ENCODE measurements around the gene MFSD11.
"Not testable (repeated sequence)": the region's sequence is repeated elsewhere in the genome, so short reads cannot be mapped to it uniquely, and the experiment has no call there.

The MFSD11 gene

DNA sequence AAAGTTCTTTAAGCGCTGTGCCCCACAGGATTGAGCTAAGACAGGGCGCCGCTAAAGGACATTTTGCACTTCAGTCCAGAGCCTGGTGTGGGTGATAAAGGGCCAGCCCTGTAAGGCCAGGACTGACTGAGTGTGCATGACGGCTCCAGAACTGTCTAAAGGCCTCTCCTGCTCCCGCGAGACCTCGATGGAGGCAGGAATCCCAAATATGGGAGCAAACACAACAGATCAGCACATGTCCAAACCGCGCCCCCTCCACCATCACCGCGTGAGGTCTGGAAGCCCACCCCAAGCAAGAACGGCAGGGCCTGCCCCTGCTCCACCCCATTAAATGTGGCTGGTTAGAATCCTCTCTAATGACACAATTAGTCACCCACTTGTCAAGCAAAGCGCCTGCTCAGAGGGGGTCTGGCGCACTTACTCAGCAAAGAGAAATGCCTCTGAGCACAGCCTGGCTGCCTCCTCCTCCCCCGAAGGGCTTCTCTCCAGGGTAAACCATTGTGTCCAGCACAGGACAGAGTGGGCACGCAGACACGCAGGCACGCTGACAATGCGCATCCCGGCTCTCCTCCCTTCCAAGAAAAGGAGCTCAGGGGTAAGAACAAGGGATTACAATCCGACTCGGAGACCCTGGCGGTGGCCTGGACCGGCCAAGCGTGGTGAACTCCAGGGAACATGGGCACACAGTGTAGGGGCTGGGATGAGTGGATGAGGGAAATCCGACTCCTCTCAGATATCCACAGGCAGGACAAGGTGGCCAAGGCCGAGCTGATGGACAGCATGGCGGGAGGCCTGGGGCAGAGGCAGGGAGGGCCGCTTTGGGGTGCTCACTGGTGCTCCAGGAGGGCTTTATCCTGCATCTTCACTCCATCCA is 28.6 kb upstream of the MFSD11 start:
- DNase-seq, result no peak

DNA sequence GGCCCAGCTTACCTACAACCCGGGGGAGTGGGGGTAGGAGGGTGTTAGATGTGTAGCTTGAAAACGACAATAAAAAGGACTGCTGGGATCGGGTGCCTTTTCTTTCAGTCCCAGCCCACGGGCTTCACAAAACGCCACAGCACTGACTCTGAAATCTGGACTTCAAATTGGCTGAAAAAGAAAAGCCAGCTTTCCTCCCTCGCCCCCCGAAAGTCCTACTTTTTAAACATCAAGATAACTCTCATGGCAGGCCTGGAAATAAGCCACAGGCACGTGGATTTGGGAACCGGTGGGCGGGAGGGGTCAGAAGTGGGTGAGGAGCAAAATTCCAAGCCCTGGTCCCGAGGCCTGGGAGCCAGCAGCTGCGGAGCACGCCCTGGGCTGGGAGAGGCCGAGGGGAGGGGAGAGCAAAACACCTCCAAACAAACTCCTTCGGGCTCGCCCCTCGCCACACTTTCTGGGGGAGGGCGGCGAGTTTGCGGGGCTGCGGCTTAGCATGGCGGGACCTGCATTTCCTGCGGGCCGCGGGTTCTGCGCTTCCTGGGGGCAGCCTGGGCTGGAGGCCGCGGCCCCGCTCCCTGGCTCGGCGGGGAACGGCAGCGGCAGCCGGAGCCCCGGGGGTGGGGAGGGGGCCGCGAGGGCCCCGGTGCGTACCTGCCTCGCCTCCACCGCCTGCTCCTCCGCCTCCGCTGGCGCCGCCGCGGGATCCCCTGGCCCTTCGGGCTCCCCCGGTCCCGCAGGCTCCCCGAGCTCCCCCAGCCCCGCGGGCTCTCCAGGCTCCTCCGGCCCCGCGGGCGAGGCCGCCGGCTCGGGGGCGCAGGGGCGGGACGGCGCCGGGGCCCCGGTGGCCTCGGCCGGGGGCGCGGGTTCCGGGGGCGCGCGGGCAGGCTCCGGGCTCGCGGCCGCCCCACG is 27.7 kb upstream of the MFSD11 start:
- not testable (repeated sequence) for DNase-seq

DNA sequence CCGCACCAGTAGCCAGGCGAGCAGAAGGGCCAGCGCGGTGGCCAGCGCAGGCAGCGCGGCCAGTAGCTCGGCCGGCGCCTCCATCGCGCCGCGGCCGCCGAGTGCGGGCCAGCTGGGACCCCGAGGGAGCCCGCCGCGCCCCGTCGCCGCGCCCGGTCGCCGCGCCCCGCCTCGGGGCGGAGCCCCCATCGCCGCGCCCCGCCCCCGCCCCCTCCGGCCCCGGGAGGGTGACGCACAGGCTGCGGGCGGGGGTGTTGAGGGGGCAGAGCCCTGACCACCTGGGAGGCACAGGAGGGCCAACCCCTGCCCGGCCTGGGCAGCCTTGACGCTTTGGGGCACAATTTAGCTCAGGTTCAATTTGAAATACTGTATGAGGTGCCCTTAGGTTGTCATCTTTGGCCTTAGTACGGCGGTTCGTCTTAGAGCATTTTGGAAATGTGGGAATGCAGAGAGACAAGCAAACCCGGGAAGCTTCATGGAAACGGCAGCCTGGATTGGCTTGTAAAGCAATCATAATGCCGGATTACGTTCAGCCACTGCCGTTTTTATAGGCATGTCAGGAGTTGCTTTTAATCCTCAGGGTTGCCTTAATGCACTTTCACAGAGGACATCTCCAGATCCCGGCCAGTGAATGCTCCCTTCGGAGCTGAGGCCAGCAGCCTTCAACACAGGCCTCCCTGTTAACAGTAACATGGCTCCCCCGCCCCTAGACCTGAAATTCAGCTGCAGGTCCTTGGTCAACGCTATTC is 26.9 kb upstream of the MFSD11 start, which contains the start of gene MXRA7:
TSS of gene MXRA7 (minus strand) at position 103 of the 749 bp plus-strand sequence. CDS start at position 84, 19 bp downstream.
- no peak for DNase-seq

DNA sequence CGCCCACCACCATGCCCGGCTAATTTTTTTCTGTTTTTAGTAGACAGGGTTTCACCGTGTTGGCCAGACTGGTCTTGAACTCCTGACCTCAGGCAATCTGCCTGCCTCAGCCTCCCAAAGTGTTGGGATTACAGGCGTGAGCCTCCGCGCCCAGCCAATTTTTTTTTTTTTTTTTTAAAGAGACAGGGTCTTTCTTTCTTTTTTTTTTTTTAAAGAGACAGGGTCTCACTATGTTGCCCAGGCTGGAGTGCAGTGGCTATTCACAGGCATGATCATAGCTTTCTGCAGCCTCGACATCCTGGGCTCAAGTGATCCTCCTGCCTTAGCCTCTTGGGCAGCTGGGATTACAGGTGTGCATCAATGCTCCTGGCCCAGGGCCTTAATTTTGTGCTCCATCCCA is 25.6 kb upstream of the MFSD11 start:
- DNase-seq, result not testable (repeated sequence)

DNA sequence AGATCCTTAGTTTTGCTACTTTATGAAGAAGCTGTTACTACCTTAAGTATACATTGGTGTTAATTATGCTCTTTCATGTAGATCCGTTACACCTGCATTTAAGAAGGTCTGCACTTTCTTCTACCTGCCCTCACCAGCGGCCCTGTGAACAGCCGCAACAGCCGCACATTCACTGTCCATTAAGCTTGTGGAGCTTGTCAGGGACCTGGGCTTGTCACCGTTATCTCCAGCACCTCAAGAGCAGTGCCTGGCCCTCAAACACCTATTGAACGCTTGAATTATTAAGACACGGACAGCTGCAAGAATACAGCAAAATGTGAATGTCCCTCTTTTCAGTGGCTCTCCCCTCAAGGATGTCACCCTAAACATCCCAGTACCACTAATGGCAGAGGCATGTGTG is 24.2 kb upstream of the MFSD11 start:
- no peak for DNase-seq

DNA sequence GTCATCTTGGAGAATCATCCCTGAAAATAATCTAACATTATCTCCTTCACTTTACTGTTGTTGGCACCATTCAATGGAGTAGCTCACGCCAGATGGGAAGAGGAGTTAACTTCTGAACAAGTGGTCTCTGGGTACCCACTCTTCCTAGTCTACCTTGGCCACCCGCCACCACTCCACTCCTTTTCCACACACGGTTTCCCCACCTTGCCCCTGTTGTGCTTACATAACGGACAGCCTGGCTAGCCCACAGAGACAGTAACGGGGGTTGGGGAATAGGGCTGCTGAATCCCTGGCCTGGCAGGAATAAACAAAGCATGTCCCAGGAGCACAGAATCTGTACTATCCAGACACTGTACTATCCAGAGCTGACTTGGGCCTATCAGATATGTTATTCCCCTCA is 23.6 kb upstream of the MFSD11 start:
- DNase-seq, result no peak

DNA sequence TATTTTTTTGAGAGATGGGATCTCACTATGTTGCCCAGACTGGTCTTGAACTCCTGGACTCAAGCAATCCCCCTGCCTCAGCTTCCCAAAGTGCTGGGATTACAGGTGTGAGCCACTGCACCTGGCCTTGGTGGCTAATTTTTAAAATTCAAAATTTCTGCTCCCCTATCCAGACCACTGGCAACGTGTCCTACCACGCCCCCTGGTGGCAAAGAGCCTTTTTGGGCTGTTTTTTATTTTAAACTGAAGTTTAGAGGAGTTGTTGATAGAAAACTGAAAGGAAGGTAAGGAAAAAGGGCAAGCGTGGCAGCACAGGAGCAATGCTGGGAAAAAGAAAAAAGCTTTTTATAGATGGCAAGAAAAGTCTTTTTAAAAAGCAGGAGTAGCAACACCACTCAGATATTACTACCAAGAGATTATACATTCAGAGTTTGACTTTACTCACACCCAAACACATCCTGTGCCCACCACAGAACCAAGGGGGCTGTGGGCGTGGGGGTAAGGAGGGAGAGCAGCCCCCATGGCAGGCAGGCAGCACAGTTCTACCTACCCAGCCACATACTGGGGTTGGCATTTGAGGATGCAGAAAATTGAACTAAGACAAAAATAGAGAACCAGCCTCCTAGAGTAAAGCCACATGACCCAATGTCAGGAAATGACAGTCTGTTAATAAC is 23.0 kb upstream of the MFSD11 start:
- no peak for DNase-seq

DNA sequence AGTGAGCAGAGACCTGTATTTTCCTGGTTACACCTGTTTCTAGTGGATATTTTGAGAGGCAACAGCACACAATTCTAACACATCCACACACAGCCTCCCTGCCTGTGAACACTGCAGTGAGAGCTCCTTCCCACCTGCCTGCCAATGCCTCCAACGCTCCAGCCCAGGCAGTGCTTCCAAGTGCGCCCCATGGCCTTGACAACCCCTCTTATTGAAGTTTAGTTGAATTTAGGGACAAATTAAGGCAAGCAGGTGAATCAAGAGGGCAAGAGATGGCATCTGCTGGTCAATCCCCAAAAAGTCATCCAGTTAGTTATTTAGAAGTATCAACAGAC is 22.5 kb upstream of the MFSD11 start:
- no peak for DNase-seq

DNA sequence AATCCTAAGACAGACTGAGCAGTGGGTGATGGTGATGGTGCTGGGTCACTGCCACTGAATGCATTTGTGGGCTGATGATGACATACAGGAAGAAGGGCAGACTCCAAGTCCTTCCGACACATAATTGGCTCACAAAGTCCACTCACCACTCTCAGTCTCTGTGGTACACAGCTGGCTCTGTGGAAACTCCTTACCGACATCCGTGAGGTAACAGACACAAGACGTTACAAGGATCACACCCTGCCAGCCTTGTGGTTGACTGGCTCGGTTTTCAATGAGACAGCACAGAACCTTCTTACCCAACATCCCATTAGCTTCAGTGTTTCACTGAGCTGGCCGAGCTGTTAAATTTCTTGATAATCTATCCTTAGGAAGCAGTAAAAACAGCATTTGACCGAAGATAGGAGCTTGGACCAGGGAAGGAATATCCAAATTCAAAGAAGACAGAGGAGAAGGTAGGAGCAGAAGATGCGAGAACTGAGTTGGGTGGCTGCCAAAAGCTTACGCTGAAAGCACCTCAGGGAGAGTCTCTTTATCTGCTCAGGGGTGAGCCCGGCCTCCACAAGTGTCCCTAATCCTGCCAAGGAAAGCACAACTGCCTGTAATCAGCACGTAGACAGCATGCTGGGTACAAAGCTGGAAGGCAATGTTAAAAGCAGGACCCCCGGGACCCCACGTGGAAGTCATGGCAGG is 21.6 kb upstream of the MFSD11 start:
- DNase-seq, result no peak

DNA sequence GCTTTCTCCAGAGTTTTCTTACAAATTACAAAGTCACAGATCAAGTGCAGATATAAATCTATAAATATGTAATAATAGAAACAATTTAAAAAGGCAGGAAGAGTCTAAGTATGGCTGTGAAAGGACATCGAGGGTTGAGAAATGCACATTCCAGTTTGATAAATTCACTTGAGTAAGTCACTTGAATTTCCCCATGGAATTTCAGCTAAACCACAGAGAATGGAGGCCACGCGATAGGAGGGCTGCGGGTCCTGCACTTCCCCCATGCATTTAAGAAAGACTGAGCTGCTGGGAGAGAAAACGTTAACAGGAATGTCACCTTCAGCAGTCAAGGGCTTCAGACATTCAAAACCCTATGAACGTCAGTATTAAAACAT is 21.1 kb upstream of the MFSD11 start:
- DNase-seq, result no peak

DNA sequence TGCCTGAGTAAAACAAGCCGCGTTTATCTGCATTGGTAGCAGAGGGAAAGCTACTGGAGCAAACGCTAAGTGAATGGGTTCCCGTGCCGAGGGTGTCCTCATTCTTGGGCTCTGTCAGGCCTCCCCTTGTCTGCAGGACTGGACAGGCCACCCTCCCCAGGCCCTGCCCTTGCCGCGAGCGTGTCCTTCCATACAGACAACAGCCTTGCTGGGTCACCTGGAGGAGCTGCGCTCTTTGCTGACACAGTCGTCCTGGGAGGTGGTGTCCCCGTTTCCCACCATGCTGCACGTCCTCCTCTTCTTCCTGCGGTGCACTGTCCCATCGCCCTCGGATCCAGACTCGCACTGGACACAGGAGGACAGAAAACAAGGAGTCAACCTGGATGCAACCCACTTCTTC is 19.4 kb upstream of the MFSD11 start:
- no peak for DNase-seq

DNA sequence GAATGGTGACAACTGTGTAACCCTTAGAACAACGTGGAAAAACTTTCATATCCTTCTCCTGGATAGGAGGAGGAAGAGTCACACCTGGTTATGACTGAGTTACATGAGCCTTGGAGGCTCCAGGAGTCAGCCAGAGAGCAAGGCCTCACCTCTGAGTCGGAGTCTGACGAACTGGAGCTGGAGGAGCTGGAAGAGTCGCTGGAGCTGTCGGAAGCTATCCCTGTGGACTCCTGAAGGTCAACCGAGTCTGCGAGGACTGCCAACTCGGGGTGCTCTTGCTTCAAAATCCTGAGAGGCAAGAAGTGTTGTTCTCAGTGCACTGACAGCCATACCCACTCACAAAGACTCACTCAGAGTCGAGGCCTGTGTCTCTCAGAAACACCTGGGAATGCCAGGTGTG is 17.7 kb upstream of the MFSD11 start:
- DNase-seq, result no peak

DNA sequence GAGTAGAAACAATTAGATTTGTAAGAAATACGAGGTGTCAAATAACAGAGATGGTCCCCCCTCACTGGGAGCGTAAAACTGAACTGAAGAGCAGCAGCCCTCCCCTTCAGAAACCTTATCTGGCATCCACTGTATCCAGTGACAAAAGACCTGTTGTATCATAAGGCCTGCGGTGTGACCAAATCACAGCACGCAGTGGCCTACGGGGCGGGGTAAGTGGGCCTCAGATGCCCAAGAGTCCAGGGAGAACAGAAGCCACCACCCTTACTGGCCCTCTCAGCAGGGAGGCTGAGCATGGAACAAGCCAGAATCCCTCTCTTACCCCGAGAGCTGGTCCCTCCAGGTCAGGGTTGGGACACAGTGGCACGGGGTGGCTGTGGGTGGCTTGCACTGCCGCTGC is 17.0 kb upstream of the MFSD11 start:
- no peak for DNase-seq

DNA sequence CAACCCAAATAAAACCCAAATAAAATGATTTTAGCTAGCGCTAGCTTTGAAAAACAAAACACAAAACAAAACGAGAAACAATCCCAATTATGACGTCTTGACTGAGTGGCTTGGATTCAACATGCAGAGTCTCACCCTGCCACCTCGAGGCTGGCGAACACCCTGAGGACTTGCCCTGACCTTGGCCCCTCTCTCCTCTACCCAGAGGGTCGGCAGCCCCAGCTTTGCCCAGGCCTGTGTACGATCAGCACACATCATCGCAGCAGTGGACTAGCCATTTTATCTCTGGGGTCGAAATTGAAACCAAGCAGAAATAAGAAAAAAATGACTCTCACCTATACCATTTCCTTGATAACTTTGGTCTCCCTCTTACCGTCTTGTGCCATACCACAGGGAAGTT is 16.5 kb upstream of the MFSD11 start:
- no peak for DNase-seq

DNA sequence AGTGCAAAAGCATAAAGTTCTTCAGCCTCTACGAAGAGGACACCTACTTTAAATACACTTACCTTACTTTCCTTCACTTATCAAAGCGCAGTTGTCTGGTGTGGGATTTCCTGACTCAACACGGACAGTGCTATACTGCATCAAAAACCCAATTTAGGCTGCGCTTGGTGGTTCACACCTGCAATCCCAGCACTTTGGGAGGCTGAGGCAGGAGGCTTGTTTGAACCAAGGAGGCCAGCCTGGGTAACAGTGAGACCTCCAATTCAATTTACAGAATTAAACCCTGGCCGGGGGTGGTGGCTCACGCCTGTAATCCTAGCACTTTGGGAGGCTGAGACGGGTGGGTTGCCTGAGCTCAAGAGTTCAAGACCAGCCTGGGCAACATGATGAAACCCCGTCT is 15.6 kb upstream of the MFSD11 start:
- no peak for DNase-seq

DNA sequence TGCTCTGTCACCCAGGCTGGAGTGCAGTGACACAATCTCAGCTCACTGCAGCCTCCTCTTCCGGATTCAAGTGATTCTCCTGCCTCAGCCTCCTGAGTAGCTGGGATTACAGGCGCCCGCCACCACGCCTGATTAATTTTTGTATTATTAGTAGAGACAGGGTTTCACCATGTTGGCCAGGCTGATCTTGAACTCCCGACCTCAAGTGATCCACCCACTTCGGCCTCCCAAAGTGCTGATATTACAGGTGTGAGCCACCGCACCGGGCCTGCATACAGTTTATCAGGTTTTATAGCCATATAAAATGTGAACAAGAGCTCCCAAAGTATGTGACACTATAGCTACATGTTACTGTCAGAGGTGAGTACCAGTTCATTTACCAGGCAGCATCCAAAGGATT is 14.9 kb upstream of the MFSD11 start:
- not testable (repeated sequence) for DNase-seq

DNA sequence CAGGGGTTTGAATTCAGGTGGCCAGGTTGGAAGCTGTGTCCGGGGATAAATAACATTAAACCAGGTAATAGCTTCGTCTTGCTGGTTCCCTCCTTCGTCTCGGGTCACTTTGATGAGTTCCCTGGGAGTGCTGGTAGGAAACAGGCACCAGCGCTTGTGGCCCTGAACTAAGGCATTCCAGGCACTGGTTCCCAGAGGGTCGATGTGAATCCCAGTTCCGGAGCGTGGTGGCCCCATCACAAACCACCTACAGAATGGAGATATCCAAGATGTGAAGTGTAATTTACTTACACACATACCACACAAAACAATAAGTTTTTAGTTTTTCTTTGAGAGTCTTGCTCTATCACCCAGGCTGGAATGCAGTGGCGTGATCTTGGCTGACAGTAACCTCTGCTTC is 14.1 kb upstream of the MFSD11 start:
- no peak for DNase-seq

DNA sequence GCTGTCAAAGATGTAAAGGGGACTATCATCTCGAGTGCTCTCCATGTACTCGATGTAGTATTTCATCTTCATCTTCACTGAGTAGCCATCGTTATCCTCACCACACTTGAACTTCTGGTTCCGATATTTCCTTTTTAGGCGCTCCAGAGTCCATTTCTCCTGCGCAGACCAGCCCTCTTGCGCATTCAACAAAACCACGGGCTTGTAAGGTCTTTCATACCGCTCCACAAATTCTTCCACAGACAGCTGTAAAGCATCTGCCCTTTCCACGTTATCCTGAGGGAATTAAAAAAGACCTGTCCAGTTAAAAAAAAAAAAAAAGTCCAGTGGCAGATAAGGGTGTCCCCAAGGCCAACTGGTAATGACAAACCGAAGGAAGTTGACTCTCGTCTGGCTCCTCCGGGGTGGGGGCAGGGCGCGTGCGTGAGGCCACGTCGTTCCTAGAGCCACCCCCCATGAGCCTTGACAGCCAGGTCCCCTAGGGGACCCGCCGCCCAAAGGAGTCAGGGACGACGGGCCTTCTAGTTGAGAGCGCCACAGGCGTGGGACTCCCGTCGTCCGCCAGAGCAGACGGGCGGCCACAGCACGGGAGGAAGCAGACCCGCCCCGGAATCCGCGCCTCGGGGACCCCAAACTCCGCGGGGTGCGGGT is 12.2 kb upstream of the MFSD11 start:
- DNase-seq, result no peak

DNA sequence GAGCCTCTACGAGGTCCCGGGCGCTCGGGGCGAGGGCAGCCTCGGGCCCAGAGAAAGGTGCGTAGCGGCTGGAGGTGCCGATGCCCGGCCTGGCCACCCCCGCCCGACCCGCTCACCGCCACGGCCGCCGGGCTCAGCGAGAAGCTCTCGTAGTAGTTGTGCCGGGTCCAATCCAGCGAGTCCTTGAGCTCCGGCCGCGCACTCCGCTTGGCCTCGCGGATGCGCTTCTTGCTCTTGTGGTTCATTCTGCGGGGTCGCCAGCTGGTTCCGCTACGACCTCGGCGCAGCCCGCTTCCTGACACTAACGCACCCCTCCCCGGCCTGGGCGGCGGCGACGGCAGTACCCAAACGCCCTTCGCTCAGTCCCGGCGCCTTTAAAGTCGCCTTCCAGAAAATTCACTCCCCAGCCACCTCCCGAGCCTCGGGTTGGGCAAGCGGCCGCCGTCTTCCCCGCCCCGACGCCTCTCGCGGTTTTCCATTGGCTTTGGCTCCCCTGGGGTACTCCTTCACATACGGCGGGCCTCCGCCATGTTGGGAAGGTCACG is 11.6 kb upstream of the MFSD11 start, which contains the start of gene JMJD6:
TSS of gene JMJD6 (minus strand) at position 376 of the 545 bp plus-strand sequence. CDS start at position 245, 131 bp downstream.
- DNase-seq, result peak; percentile 97

DNA sequence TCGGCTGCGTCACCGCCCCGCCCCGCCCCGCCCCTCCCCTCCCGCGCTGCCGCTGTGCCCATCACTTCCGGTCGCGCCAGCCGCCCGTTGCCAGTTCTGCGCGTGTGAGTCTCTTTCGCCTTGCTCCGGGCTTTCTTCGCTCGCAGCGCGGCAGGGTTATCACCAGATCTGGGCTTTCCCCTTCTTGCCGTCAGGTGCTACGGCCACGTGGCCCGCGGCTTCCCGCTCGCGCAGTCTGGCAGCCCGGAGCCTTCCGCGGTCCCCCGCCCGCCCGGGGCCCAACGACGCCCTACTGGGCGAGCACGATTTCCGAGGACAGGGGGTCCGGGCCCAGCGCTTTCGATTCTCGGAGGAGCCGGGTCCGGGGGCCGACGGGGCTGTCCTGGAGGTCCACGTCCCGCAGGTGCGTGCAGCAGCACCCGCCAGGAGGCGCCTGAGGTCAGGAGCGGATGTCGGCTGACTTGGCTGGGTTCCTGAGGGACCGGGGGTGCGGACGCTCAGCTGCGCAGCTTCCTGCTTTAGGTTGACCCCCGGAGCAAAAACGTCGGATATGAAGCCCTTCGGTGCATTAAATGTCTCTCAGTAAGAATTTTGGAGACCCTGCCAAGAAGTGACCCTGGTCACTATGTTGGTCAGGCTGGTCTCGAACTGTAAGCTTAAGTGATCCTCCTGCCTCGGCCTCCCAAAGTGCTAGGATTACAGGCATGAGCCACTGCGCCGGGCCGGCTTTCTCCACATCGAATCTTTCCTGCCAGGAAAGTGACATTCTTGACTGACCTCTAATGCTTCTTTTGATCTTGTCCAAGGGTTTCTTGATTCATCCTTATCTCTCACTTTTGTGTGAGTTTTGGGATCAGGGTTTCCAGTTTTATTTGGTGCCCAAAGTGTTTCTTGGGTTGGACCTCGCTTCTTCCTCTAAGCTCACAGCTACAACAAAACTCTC is 10.9 kb upstream of the MFSD11 start, which contains the start of gene METTL23:
TSS of gene METTL23 (plus strand) at position 64 of the 943 bp plus-strand sequence. CDS start 2,872 bp downstream, outside the sequence.
- DNase-seq, result peak; percentile 58
